ENCODE data around the gene TTC33.
"Not testable (repeated sequence)": the region's sequence is repeated elsewhere in the genome, so short reads cannot be mapped to it uniquely, and the experiment has no call there.

Gene TTC33

DNA sequence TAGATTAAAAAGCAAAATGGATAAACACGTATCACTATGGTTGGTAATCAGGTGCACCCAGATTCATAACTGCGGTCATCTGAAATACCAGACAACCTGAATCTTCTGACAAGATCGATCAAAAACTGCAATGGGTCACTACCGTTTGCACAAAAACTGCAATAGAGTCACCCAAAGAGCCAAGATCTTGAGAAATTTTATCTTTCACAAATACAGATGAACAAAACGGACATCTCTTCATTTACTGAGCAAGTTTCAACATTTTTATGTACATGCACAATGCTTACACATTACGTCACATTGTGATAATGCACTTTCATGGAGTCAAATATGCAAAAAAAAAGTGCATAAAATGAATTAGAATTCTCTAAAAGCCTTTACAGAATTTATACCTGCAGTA lies 23.8 kb upstream of the TTC33 start:
- DNase-seq = no peak

DNA sequence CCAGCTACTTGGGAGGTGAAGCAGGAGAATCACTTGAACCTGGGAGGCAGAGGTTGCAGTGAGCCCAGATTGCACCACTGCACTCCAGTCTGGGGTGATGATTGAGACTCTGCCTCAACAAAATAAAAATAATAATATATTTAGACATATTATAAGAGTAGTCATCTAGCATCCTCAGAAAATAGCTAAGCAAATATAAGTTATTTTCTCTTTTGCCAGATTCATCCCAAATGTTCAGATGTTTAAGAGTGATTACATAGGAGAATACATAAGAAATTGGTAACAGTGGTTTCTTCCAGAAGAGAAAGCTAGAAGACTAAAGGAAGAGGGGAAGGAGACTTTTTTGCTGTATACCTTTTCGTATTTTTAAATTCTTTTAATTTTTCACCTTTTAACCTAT lies 22.4 kb upstream of the TTC33 start:
- DNase-seq = no peak

DNA sequence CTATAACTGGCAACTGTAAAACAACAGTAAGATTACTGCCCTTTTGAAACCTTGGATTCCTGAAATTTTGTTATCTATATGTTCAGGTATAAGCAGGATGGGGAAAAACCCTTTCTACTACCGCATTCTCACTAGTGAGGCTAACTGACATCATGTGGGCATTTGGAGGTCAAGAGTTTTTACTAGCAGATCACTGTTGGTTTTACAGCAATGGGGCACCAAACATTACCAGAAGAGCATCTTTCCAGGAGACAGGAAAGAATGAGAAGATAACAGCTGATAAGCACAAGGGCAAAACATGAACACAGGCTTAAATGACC lies 20.9 kb upstream of the TTC33 start:
- no peak for DNase-seq

DNA sequence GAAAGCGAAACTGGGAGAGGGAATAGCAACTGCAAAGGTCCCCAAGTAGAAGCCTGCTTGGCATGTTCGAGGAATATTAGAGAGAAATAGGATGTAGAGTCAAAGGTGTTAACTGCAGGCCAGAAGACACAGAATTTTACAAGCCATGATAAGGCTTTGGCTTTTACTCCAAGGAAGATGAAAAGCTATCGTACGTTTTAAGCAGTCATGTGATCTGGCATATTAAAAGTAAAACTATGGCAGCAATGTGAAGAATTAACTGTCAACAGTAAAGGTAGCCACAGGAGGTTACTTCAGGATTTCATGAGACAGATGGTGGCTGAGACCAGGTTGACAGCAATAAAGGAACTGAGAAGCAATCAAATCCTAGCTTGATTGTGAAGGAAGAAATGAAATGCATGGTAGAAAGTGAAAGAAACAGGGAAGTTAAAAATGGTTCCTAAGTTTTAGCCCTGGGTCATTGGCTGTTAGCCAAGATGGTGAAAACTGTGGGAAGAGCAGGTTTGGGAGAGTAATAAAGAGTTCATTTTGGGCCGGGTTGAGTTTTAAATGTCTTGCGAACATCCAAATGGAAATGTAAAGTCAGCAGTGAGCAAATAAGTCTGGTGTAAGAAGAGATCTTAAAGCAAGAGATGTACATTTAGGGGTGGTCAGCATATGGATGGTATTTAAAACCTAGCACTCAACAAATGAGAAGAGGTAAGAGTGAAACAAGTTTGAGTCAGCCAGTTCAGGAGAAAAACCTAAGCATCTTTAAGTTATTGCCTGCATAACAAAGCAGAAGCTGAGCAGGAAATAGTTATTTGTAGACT lies 20.3 kb upstream of the TTC33 start:
- no peak for DNase-seq

DNA sequence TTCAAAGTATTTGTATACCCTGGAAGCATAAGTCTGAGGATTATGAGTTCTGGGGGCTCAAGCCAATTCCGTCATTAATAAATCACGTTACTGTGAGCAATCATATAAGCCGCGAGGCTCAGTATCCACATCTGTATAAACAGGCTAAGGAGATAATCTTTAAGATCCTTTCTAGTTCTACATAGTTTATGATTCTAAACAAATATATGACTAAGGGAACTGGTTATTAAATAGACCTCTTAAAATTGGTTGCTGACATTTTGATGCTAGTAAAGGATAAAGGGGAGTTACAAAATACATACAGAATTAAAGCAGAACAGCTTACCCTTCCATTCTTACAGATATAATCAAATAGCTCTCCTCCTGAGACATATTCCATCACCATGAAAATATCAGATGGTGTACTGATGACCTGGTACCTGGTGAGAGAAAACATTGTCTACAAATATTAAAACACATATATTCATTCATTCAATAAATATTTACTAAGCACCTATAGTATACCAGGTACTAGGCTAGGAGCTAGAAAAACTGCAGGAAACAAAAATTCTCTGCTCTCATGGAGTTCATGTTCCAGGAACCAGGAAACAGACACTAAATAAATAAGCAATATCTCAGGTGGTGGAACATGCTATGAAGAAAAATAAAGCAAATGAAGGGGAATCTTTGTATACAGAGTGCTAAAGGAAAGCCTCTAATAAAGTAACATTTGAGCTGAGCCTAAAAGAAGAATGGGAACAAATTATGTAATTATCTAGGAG lies 19.5 kb upstream of the TTC33 start:
- DNase-seq = no peak

DNA sequence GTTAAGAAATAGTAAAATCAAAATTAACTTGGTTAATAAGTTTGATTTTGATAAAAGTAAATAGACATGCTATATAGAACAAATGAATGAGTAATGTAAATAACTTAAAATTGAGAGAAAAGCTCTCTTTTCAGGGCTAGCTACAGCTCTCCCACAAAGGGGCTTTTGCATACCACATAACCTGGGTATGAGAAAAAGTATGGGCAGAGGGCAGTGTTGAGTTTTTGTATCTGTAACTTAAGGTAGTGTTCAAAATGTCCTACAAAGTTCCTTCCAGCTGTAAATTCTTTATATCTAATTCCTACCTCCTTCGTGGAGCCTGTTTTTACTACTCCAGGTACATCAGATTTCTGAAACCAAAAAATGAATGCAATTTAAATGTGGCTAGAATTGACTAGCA lies 18.9 kb upstream of the TTC33 start:
- no peak for DNase-seq

DNA sequence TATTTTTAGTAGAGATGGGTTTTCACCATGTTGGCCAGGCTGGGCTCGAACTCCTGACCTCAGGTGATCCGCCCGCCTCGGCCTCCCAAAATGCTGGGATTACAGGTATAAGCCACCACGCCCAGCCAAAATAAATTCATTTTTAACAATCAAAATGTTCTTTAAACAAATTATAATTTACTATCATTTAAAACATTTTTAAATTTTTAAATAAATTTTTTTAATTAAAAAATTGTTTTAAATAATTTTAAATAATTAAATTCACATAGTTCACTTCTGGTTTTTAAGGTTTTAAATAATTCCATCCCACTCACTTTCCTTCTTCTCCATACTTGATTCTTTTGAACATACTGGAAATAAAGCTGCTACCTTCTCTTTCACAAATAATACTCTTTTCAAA lies 15.0 kb upstream of the TTC33 start:
- no peak for DNase-seq

DNA sequence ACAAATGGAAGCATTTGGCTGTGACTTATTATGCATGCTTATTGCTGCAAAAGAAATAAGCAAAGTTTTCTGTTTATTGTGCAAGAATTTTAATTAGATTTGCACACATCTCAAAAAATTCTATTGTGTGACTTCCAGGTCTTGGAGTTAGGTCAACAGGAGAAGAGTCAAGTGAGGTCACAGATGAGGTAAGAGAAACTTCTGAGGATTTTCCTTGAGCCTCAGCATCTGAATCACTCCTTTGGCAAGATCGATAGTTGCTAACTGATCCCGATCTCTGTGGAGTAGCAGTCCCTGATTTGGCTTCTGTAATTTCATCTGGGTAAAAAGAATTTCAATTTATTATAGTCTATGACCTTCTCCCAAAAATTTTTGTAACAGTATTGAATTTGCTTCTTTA lies 6.9 kb upstream of the TTC33 start:
- no peak for DNase-seq

DNA sequence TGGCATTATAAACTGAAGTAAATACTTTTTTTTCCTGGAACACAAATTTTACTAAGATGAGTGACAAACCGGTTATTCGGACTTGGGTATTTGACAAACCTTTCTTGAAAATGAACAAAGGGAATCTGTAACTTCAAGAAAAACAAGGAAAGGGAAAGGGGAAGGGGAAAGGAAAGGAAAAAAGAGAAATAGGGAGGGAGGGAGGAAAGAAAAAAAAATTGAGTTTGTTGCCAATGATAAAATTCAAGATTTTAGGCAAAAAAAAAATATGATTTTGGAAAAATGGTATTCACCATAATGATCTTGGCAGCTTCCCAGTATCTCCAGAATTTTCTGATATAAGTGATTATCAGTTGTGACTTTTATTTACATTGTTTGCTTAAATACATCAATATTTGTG lies 1.6 kb upstream of the TTC33 start:
- no peak for DNase-seq

DNA sequence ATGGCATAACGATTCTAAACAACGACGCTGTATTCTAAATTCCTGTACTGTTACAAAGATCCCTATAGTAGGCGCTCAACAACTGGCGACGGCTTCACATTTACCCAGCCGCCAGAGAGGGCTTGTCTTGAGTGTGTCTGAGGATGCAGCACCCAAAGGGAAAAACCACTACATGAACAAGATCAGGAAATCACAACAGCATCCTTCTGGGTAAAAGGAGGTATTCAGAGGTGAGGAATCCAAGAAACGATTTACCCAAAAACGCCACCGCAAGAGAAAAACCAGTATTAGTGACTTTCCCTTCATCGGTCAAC lies 711 bp downstream of the TTC33 start:
- DNase-seq = peak; percentile 13 to 72 (median 53)

DNA sequence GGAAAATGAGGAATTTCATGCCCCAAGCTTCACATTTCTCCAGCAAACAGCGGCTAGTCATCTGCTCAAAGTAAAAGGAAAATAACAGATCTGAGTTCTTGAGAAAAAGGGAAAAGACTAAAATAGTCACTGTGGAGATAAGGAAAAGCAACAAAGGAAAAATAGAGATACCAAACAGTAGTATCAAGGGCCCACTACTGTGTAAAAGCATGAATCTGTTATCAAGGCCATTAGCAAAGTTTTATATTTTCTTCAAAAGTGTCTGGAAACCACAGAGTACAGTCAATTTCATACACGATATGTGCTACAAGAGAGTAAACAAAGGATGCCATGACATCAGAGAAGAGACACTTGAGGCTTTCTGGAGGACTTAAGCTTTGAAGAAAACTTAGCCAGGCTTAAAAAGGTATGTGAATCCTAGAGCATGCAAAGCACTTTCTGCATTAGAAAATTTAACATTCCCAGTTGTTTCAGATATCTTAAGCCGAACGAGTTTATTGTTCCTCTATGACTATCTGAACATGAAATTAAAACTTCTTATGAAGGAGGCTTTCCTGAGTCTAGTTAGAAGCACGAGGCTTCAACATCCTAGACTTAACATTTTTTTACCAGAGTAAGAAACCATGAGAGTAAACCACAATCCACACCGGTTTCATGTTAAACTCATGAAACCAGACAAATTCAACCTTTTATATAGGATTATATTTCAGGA lies 1.2 kb downstream of the TTC33 start:
- peak in 3 of 6 experiments; percentile 54 to 75 (median 64) for DNase-seq

DNA sequence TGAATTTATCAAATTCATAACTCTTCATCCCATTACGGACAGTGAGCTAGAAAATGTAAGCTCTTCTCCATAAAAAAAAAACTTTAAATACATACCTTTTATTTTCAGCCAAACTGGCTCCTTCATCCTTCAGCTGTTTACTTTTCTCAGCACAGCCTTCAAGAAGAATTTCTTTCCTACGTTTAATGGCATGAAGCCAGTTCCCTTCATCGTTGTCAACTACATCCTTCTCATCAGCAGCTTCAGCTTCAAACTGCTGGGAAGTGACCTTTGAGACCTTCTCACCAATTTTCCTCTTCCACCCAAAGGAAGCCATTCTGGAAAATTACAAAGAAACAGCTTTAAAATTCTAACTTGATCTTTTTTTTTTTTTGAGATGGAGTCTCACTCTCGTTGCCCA lies 9.1 kb downstream of the TTC33 start:
- no peak for DNase-seq

DNA sequence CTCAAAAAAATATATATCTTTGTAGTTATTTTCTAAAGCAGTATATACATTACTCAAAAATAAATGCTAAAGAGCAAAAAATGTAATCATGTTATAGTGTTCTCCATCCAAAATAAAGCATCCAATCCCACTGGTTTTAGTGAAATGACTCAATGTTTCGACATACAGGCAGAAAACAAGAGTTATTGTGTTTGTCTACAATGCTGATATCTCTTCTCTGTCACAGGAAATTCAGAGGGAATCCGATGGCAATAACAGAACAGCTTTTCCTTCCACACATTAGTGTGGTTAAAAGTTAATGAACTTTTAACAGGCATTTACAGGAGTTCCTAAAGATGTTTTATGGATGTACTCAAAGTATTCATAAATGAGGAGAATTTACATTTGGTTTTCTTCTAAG lies 12.0 kb downstream of the TTC33 start:
- no peak for DNase-seq

DNA sequence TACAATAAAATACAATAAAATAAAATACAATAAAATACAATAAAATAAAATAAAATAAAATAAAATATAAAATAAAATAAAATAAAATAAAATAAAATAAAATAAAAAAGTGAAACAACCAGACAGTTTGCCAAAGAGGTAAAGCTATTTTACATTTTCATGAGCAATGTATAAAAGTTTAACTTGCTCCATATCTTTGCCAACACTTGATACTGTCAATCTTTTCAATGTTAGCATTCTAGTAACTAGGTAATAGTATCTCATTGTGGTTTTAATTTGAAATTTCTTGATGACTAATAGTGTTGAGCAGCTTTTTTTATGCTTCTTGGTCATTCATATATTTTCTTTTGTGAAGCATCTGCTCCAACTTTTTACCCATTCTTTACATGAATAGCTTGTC lies 17.3 kb downstream of the TTC33 start:
- no peak for DNase-seq

DNA sequence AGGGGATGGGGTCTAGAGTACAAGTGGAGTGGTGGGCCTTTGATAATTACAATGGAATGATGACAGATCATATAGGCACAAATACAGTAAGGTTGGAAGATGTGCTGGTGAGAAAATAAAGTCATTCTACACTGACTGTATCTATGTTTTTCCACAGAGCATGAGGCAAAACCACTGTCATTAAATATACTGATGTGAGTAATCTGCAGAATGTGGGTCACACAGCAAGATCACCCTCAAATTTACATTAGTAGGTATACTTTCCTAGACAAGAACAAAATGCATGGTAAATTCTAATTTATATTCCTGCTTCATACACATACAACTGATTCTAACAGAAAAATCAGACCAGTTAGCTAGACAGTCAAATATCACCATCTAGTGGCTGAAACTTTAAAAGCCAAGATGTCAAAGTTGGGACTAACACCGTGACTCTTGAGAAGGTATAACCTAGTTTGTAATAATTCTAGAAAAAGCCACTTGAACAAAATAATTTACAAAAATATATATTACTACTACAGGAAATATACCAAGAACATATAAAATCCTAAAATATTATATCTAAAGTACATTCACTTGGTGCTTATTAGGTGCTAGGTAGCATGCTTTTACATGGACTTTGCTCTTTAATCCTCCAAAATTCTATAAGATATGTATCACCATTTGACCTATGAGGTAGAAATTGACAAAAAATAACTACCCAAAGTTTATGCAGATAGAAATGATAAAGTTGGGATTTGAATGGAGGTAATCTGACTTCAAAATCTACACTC lies 19.5 kb downstream of the TTC33 start:
- peak in 3 of 6 experiments; percentile 22 to 57 (median 54) for DNase-seq

DNA sequence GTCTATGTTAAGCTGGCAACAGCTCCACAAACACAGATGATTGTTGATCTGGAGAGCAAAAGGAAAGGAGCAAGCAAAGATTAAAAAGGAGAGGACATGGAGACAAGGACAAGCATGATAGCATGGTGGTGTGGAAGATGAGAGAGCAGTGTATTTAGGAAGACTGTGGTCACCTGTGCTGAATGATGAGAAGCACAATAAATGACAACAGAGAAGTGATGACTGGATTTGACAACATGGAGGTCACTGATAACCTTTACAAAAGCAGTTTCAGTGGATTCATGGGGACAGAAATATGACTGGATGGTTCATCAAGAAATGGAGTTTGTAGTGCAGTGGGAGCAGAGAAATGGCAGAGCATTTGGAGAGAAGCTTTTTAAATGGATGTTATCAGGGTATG lies 20.2 kb downstream of the TTC33 start:
- DNase-seq = no peak

DNA sequence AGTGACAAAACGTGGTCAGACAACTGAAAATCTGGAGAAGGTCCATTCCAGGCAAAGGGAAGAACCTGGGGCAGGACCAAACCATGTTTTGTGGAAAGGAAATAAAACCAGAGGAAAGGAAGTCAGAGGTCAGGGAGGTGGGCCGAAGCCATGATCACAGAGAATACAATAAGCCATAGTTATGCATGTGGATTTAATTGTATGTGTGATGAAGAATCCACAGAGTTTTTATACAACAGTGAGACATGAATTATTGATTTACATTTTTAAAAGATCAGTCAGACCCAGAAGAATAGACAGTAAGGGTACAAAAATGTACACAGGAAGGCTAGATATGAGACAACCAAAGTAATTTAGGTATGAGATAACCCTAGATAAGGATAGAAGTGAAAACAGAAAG lies 20.8 kb downstream of the TTC33 start:
- DNase-seq = no peak

DNA sequence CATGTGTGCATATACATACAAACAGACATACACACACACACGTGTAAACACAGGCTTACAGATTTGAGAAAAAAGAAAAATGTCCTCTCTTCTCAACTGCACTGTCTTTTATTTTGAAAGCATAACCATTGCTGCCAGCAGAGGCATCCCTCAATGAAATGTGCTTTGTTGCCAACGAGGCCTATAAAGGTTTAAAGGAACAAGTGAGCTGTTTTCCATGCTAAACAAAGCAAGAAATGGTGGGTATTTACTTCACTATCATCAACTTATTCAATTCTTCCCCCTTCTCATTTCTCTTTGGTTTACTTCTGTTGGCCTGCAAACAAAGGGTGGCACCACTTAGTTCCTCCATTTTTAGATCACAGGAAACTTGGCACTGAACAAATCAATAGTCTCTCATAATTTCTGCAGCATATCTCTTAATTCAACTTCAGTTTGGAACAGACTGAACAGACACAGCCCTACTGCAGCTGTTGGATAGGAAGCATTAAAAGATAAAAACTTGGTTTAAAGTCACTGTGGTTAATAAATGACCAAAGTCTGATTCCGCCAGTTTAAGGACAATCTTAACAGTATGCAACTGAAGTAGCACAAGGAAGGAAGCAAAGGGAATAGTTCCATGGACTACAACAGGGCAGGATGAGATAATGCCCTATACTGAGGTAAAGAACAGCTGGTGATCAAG lies 21.7 kb downstream of the TTC33 start:
- DNase-seq = no peak

DNA sequence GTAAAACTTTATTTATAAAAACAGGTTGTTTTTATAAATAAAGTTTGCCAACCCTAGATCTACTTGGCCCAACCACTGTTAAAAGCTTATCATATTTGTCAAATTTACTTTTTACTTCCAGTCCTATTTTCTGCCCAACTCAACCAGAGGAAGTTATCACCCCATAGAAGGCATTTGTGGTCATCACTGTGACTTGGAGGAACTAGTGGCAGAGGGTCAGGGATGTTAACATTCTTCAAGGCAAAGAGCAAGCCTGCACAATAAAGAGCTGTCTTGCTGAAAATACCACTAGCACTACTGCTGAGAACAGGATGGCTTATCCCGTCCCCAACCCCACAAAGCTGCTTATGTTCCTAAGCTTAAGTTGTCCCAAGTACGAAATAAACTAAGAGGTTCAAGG lies 22.3 kb downstream of the TTC33 start:
- DNase-seq = no peak

DNA sequence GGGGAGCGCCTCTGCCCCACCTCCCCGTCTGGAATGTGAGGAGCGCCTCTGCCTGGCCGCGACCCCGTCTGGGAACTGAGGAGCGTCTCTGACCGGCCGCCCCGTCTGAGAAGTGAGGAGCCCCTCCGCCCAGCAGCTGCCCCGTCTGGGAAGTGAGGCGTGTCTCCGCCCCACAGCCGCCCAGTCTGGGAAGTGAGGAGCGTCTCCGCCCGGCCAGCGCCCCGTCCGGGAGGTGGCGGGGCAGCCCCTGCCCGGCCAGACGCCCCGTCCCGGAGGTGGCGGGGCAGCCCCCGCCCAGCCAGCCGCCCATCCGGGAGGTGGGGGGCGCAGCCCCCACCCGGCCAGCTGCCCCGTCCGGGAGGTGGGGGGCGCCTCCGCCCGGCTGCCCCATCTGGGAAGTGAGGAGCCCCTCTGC lies 33.3 kb downstream of the TTC33 start:
- DNase-seq = not testable (repeated sequence)

DNA sequence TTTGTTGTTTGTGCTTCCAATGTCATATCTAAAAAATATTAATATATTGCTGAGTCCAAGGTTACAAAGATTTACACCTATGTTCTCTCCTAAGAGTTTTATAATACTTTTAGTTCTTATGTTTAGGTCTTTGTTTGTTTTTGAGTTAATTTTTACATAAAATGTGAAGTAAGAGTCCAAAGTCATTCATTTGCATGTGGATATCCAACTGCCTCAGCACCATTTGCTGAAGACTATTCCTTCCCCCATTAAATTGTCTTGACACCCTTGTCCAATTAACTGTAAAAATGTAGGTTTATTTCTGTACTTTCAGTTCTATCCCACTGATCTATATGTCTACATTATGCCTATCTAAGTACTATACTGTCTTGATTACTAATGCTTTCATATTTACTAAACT lies 35.7 kb downstream of the TTC33 start:
- DNase-seq = no peak

DNA sequence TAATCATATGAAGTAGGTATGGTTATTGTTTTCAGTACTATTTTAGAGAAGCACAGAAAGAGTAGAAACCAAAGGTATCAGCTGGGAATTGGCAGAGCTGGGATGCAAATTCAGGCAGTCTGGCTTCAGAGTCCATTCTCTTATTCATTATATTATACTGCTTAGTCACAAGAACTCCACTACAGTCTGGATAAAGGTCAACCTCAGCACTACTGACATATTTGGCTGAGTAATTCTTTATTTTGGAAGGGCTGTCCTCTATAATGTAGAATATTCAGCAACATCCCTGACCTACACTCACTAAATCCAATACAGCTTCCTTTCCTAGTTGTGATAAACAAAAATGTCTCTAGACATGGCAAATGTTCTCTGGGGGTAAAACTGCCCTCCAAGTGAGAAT lies 38.5 kb downstream of the TTC33 start:
- no peak for DNase-seq

DNA sequence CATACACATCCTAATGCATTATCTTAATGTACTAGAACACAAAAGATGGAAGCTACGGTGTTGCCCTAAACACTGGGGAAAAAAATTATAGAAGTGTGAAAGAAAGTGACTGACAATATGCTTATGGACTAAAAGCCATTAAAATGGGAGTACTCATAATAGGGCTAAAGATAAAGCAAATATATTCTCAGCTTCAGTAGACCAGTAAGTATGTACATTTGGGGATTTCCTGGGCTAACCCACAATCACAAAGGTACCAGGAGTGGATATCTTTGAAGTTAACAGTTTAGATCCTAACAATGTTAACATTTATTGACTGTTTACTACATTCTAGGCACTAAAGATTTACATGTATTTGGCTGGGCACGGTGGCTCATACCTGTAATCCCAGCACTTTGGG lies 39.2 kb downstream of the TTC33 start:
- no peak for DNase-seq

Measured in stimulated activated naive CD4-positive, alpha-beta T cell (primary cell).